HG02571 (cell line): ENCODE data around the gene BHLHE40.
"Not testable (repeated sequence)": the region's sequence is repeated elsewhere in the genome, so short reads cannot be mapped to it uniquely, and the experiment has no call there.

Experiments
- ATAC-seq: cut with Tn5 transposase; IDR thresholded peaks from one replicate; pipeline ENCODE4 v1.9.1; 2021; ENCODE audit warnings: mild to moderate bottlenecking, moderate library complexity; ENCODE audit not compliant: unreplicated experiment

The BHLHE40 gene

DNA sequence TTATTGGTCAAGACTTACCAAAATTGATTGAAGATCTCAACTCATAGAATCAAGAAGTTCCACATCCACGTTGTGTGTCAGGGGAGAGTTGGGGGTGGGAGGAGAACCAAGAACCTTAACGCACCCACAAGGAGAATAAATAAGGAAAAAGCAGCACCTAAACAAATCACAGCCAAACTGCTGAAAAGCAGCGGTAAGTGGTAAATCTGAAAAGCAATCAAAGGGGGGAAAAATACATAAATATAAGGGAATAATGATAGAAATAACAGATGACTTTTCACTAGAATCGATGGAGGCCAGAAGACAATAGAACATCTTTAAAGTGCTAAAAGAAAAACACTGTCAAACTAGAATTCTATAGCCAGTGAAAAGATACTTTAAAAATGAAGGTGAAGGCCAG is 20.1 kb upstream of the BHLHE40 start:
- ATAC-seq = no peak

DNA sequence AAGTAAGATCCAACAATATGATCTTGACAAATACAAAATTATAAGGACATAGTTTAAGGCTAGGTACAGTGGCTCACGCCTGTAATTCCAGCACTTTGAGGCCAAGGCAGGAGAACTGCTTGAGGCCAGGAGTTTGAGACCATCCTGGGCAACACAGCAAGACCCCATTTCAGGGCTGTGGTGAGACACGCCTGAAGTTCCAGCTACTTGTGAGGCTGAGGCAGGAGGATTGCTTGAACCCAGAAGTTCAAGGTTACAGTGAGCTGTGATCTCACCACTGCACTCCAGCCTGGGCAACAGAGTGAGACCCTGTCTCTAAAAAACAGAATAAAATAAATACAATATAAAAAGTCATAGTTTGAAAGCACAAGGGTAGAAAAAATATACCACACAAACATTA is 17.4 kb upstream of the BHLHE40 start:
- not testable (repeated sequence) for ATAC-seq

DNA sequence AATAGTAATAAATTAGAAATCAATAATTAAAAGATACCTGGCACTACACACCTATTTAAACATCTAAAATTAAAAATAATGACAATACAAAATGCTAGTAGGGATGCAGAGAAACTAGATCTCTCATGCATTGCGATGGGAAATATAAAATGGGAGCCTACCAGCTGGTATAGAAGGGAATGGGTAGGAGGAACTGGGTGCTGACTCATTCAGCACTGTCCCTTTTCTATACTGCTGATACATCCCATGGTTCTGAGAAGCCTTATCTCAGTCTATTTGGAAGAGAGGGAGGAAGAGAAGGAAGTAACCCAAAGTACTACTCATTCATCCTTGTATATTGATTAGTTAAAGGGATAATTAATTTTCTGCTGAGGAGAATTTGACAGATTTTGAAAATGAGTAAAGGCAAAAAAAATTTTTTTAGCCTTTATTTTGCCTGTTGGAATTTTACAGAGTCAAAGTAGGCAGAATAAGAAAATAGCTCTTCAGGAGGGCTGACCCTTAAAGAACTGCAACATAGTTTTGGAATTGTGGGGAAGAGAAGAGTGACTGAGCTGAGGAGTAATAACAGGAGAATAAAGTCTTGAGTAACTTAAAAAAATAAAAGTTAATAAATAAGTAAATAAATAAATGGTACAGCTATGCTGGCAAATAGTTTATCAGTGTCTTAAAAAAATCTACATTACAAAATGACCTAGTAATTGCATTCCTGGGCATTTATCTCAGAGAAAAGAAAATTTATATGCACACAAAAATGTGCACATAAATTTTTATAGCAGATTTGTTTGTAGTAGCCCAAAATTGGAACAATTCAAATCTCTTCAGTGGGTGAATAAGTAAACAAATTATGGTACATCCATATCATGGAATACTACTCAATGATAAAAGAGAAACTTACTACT is 15.3 kb upstream of the BHLHE40 start:
- no peak for ATAC-seq

DNA sequence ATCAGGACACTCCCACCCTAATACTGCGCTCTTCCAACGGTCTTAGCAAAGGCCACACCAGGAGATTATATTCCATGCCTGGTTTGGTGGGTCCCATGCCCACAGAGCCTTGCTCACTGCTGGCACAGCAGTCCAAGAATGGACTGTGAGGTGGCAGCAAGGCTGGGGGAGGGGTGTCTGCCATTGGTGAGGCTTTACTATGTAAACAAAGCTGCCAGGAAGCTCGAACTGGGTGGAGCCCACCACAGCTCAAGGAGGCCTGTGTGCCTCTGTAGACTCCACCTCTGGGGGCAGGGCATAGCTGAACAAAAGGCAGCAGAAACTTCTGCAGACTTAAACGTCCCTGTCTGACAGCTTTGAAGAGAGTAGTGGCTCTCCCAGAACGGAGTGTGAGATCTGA is 13.2 kb upstream of the BHLHE40 start:
- not testable (repeated sequence) for ATAC-seq

DNA sequence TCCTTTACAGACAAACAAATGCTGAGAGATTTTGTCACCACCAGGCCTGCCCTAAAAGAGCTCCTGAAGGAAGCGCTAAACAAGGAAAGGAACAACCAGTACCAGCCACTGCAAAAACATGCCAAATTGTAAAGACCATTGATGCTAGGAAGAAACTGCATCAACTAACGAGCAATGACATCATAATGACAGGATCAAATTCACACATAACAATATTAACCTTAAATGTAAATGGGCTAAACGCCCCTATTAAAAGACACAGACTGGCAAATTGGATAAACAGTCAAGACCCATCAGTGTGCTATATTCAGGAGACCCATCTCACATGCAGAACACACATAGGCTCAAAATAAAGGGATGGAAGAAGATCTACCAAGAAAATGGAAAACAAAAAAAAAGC is 11.6 kb upstream of the BHLHE40 start:
- ATAC-seq = not testable (repeated sequence)

DNA sequence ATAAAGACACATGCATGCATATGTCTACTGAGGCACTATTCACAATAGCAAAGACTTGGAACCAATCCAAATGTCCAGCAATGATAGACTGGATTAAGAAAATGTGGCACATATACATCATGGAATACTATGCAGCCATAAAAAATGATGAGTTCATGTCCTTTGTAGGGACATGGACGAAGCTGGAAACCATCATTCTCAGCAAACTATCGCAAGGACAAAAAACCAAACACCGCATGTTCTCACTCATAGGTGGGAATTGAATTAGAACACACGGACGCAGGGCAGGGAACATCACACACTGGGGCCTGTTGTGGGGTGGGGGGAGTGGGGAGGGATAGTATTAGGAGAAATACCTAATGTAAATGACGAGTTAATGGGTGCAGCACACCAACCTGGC is 7.8 kb upstream of the BHLHE40 start:
- not testable (repeated sequence) for ATAC-seq

DNA sequence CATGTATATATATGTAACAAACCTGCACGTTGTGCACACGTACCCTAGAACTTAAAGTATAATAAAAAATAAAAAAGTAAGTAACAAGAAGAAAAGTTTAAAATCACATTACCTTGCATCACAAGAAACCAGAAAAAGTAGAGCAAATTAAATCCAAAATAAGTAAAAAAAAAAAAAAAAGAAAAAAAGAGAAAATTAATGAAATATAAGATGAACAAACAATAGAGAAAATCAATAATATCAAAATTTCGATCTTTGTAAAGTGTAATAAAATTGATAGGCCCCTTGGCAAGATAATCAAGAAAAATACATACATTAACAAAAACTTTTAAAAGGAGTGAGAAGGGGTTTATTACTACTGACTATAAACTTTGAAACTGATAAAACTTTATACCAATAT is 7.4 kb upstream of the BHLHE40 start:
- ATAC-seq = no peak

DNA sequence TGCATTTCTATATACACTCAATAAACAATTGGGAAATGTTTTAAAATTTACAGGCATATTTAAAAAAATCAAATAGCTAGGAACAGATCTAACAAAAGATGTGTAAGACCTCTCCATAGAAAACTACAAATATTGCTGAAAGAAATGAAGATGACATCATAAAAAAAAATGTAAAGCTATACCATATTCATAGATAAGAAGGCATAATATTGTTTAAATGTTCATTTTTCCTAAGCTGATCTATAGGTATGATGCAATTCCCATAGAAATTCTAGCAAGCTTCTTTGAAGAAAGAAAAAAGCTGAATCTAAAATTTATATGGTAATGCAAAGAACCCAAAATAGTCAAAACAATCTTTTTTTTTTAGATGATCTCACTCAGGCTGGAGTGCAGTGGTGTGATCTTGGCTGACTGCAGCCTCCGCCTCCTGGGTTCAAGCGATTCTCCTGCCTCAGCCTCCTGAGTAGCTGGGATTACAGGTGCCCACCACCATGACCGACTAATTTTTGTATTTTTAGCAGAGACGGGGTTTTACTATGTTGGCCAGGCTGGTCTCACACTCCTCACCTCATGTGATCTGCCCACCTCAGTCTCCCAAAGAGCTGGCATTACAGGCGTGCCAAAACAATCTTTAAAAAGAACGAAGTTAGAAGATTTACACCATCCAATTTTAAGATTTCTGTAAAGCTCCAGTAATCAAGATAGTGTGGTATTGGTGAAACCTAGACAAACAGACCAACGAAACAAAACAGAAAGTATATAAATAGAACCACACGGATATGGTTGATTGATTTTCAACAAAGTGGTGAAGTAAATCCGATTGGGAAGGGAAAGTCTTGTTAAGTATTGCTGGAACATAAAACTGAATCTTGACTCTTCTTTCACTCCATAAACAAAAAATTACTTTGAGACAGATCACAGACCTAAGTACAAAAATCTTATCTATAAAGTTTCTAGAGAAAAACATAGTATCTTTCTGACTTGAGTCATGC is 6.3 kb upstream of the BHLHE40 start:
- no peak for ATAC-seq

DNA sequence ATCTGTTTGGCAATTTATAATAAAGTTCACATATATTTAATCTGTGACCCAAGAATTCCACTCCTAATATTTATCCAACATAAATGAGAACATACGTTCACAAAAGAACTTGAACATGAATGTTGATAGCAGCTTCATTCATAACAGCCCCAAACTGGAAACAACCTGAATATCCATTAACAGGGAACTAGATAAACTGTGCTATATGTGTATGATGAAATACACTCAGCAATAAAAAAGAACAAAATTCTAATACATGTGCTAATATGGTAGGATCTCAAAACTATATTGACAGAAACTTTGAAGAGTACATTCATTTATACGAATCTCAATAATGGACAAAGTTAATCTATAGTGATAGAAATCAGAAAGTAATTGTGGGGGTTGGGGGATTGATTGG is 5.1 kb upstream of the BHLHE40 start:
- ATAC-seq = no peak

DNA sequence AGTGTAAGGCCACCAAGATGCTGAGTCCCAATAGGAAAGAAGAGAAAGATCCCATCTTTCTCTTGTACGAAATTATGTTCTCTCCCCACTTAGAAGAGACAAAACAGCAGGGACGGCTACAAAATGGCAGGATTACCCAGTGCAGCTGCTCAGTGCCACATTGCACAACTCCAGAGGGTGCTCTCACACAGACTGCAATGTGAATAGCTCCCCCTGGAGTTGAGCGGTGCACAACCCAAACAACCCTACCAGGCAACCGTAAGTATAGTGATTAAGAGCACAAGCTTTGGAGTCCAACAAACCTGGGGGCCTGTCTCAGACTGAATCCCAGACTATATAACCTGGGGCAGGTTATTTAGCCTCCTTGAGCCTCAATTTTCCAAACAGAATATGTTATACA is 3.1 kb upstream of the BHLHE40 start:
- no peak for ATAC-seq

DNA sequence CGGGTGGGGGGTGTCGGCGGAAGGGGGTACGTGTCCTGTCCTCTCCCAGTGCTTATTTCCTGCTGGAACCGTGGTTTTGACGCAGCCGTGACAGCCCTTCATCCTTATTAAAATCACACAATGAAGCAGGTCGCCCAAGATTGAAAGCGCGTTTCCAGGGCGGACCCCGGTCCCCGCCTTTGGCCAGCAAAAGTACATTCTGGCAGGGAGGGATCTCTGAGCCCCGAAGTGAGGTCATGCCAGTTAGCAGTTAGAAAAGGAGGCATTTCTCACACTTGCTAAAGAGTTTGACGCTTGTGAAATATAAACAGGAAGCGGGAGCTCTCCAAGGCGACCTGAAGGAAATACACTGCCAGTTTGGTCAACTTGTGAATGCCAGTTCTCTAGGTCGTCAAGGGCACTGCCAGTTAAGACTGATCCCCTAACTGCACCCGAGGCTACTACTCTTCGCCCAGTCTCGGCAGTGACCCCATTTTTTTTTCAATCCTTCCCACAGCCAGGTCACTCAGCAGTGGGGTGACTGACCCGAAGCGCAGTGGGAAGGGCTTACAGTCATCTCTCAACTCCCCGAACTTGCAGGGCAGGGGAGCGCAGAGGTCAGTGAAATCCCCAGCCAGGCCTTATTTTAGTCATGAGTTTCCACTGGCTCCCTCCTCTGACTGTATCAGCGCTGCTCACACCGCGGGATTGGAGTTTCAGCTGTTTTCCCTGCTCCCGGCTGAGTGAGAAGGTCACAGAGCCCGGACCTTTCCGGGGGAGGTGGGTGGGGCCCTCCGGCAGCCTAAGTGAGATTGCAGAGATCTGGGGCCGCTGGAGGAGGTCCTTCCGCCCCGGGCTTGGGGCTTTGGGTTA is 2.0 kb upstream of the BHLHE40 start:
- ATAC-seq = peak; percentile 32

DNA sequence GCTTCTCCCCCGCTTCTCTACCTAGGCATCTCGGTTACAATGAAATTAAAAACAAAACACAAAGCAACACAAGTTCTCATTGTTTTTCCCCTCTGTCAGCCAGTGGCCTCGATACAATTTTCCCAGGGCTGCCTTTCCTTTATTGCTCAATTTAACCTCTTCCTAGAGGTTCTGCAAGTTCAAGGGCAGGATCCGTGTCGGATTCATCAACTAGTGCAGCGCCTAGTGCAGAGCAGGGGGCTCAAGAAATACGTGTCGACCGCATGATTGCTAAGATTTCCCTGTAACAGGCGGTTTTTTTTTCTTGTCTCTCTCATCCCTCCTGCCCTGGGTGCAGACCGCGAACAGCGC is 1.4 kb upstream of the BHLHE40 start:
- no peak for ATAC-seq

DNA sequence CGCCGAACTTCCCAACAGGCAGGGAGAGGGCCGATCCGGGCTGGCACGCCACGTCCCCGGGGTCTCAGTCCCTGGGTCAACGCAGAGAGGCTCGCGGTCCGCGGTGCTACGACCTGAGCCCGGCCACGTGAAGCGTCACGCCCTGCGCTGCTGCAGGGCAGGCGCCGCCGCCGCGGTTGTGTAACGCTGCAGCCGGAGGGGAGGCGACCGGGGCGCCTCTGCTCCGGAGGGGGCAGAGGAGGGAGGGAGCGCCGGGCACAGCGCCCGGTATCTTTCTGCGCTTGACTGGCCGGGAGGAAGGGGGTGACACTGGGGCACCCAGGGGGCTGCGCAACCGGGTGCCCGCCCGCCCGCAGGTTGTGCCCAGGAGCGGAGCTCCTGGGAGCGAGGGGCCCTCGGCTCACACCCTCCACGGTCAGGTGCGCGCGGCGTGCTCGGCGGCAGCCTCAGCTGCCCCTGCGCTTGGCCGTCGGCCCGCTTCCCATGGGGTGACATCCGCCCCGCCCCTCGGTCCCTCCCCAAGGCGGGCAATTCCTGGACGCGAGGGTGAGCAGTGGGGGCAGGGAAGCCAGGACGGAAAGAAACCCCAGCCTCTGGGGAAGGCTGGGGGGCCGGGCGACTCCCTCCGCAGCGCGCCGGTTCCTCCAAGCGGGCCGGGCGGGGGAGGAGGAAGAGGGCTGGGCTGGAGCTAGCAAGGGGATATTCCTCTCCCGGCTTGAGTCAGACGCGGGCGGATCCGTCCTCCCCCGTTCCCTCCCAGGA is 852 bp upstream of the BHLHE40 start:
- ATAC-seq = peak; percentile 38

DNA sequence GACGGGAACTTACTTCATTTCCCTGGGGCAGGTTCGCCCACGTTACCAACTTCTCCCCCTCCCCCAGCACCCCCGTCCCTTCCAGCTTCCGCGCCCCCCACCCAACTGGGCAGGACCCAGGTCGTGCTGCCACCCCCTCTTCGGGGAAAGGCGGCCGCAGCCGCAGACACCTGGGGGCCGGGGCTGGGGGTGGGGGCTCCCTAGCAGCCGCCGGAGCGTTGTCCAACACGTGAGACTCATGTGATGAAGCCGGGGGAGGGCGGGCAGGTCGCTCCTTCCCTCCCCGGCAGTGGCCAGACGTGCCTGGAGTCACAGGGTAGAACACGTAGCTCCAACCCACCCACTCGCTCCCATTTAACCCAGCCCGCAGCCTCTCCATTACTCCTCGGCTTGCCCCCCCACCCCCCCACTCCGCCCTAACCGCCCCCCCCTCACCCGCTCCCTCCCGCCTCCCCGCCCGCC is 240 bp upstream of the BHLHE40 start:
- ATAC-seq = peak; percentile 41

DNA sequence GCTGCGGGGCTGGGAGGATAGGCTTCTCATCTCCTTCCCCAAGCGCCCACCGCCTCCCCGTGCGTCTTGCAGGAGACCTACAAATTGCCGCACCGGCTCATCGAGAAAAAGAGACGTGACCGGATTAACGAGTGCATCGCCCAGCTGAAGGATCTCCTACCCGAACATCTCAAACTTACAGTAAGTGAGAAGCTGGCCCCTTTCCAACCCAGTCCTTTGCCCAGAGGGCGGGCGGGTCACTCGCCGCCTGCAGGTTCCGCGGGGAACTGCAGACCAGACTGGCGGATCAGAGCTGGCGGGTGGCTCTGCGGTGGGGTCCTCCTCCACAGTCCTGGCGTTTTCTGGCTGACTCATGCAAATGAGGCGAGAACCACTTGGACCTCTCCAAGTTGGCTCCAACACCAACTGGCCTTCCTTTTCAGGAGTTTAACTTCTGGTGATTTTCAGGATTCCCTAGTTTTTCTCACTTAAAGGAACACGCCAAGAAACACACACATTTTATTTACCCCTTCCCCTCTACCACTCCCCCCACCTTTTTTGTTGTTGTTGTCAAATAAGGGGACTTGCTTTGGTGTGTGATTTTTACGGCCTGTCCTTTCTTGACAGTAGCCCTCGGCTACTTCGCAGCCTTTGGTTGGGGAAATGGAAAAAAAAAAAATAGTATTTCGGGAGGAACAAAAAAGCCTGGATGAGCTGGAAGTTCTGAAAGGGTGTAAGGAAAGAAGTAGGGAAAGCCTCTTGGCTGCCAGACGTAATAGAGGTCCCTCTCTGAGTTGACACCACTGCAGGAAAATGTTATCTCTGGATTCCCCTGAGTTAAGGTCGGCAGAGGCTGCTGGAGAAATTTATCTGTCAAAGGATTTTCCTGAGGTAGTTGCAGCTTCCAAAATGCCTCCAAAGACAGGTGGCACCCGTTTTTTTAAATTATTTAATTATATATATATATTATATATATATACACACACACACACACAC is 1.3 kb downstream of the BHLHE40 start:
- ATAC-seq = no peak

DNA sequence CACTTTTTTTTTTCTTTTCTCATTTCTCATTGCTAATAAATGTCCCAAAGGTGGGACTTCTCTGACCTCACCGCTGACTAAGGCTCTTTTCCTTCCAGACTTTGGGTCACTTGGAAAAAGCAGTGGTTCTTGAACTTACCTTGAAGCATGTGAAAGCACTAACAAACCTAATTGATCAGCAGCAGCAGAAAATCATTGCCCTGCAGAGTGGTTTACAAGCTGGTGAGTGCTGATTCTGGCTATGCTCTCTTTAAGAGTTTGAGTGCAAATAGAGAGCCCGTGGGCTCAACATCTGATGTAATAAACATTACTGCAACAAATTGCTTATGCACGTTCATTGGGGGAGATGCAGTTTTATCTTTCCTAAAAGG is 2.0 kb downstream of the BHLHE40 start:
- no peak for ATAC-seq

DNA sequence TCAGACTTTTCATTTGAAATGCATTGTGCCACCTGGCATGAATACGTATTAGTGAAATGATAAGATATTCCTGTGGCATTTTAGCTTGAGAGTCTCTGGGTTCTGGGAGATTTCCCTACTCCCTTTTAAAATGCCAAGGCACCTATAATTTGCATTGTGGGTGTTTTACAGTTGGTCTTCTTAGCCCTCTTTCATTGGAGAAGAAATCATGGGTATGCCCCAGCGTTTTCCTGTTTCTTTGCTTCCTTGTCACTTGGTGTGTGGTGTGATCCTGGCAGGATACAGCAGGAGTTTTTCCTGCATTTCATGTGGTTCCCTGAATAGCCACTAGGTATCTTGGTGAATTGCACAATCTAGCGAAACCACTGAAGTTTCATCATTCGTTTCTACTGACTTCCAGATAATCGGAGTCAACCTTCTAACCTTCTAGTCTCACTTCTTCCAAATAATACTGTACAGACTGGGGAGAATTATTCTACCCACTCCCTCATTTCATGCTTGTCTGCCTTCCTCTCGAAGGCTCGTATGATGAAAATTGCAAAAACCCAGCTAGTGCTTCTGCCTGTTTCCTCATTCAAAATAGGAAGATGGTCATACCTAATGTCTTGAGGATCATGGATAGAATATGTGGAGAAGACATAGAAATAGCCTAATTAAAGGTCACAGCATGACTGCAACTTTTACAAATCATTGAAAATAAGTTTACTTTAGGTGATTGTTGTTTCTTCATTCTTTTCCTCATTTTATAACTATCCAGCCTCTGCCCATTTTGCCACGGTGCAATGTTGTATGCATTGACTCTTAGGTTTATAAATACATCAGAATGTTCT is 2.6 kb downstream of the BHLHE40 start:
- no peak for ATAC-seq
